ENCODE results near the gene ZNF787. TPM values are rescaled to one million over a fixed set of nuclear protein-coding genes. Genes with fewer than 3 reads are reported as not detected.
A peak's percentile ranks its signal among the peaks of the same experiment; 100 is the strongest.

ZNF787 gene
- 10 to 100 TPM; 30.0 to 31.1 TPM for total RNA-seq

DNA sequence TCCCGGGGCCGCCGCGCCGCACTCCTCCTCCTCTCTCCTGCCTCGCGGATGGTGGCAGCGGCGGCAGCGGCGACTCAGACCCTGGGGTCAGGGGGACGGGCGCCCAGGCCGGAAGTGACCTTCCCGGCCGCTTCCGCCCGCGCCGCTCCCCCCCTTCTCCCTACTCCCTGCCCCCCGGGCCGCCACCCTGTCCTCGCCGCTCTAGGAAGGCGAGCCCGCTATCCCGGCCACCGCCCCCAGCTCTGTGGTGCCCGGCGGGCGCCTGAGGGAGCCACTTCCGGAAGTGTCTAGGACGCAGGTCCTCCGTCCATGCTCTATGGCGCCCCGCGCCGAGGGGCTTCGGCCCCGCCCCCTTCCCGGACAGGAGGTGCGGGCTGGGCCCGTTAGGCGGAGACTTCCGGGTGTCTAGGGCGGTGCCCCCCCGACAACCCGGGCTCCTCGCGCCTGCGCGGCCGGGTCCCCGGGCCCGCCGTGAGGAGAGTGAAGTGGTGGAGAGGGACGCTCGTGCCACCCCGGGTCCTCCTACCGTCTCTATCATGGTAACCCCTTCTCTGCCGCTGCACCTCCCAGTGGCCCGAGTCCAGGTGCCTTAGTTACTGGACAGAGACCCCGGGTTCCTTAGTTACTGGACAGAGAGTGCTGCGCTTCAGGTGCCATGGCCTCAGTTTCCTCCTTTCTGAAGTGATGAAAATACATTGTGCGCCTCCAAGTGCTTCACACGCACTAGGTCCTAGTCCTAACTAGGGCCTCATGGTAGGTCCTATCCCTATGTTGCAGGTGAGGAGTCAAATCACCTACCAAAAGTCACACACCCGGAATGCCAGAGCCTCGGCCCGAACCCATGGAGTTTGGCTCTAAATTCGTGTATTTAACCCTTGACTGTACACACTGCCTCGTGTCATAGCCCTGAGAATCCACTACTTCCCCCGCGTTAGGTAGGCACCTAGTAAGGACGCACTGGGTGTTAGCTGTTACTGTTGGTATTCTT, at the start of gene ZNF787:
Gene ZNF787, minus strand, starts transcription at position 116 of the 988 bp plus-strand sequence. CDS start 18,078 bp downstream, outside the sequence.
- peak; percentile 96 for DNase-seq
- Mint-ChIP-seq H3K36me3 (ENCODE audit: low read depth) (peaks cover 10% of the 10 kb centered on the region), H3K4me1 (peaks cover 36% of the 10 kb centered on the region), H3K27ac (peak within 1 kb of the TSS; percentile 93), H3K9me3 (no peaks in the 10 kb centered on the region), H3K4me3 (peak within 1 kb of the TSS; percentile 89), H3K27me3 (no peaks in the 10 kb centered on the region)
- POLR2A ChIA-PET = interaction anchor here (1.0 to 2.8 kb wide), 12 partner anchors 10 to 248 kb away, joined by 3 to 20 read pairs (median 4); partner anchors contain the start of genes ZNF444 and ZSCAN5A
- CTCF ChIA-PET = interaction anchor here (0.9 to 1.5 kb wide), 4 partner anchors 41 to 467 kb away, joined by 3 to 4 read pairs (median 3); no protein-coding TSS in a partner anchor

GRCh38 chr19:56170261-56170660, 49.2 kb upstream of the ZNF787 start:
- DNase-seq = no peak
- peaks cover 3% of the 10 kb centered on the region for H3K4me1 Mint-ChIP-seq
- H3K9me3 Mint-ChIP-seq = no peaks in the 10 kb centered on the region
- no peaks in the 10 kb centered on the region for H3K27me3 Mint-ChIP-seq
- CTCF ChIA-PET = interaction anchor here (1.6 to 2.3 kb wide), 3 partner anchors 83 to 104 kb away, joined by 5 to 7 read pairs (median 6); no protein-coding TSS in a partner anchor
- no peaks in the 10 kb centered on the region for H3K36me3 Mint-ChIP-seq (ENCODE audit: low read depth)
- no peak overlapping the region for H3K27ac Mint-ChIP-seq
- H3K4me3 Mint-ChIP-seq = no peak overlapping the region
- POLR2A ChIA-PET = no interaction called here

DNA sequence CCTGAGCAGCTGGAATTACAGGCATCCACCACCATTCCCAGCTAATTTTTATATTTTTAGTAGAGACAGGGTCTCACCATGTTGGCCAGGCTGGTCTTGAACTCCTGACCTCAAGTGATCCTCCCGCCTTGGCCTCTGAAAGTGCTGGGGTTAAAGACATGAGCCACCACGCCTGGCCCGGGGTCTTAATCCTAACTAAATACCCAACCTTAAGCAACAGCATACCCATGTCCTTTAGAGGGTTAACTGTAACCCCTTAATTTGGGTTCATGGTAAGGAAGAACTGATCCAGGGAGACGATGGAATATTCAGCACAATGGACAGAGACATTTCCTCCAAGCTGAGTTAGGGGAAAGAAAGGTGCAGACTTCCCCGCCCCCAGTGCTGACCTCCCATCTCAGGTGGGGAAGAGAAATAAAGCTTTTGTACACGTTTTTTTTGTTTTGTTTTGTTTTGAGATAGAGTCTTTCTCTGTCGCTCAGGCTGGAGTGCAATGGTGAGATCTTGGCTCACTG, 46.0 kb upstream of the ZNF787 start:
- Mint-ChIP-seq H3K27ac (no peak overlapping the region), H3K36me3 (ENCODE audit: low read depth) (no peaks in the 10 kb centered on the region), H3K27me3 (peaks cover 1% of the 10 kb centered on the region), H3K9me3 (no peaks in the 10 kb centered on the region), H3K4me1 (peaks cover 14% of the 10 kb centered on the region), H3K4me3 (no peak overlapping the region)
- no peak for DNase-seq
- POLR2A ChIA-PET = no interaction called here
- CTCF ChIA-PET = no interaction called here

DNA sequence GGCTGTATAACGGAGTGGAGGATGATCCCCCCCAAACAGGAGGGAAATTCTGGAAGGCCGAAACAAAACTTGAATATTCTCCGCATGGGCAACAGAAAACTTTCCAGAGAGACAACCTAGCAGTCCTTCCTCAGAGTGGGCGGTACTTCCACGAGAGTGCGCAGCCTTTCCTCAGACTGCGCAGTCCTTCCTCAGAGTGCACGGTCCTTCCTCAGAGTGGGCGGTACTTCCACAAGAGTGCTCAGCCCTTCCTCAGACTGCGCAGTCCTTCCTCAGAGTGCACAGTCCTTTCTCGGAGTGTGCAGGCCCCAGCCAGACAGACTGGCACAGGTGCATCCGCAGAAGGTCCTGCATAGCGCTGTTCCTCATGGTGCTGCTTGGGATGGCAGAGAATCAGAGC, 42.0 kb upstream of the ZNF787 start:
- H3K27ac Mint-ChIP-seq = no peak overlapping the region
- peaks cover 1% of the 10 kb centered on the region for H3K27me3 Mint-ChIP-seq
- ChIA-PET CTCF (no interaction called here), POLR2A (no interaction called here)
- peaks cover 11% of the 10 kb centered on the region for H3K4me1 Mint-ChIP-seq
- peaks cover 12% of the 10 kb centered on the region for H3K36me3 Mint-ChIP-seq (ENCODE audit: low read depth)
- DNase-seq = no peak
- no peak overlapping the region for H3K4me3 Mint-ChIP-seq
- no peaks in the 10 kb centered on the region for H3K9me3 Mint-ChIP-seq

DNA sequence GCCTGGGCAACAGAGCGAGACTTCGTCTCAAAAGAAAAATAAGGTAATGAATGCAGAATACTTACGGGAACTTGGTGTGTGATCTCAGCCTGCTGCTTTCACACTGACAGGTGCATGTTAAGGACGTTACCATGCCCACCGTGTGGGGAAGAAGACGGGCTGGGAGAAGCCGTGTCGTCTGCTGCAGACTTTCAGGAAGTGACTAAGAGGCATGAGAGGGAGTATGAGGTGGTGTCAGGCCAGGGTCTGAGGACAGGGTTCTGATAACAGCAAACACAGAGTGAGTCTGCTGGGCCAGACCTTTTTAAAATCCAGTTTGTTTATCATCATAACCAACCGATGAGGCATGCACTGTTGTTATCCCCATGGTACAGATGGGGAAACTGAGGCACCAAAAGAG, 41.2 kb upstream of the ZNF787 start:
- Mint-ChIP-seq H3K9me3 (no peaks in the 10 kb centered on the region), H3K4me3 (no peak overlapping the region), H3K27me3 (peaks cover 1% of the 10 kb centered on the region), H3K27ac (no peak overlapping the region), H3K36me3 (ENCODE audit: low read depth) (peaks cover 14% of the 10 kb centered on the region), H3K4me1 (peaks cover 11% of the 10 kb centered on the region)
- POLR2A ChIA-PET = no interaction called here
- CTCF ChIA-PET = no interaction called here
- no peak for DNase-seq

GRCh38 chr19:56161534-56161933, 40.4 kb upstream of the ZNF787 start:
- no peak for DNase-seq
- ChIA-PET POLR2A (no interaction called here), CTCF (interaction anchor here (1.0 kb wide), 1 partner anchor 96 kb away, joined by 3 read pairs; no protein-coding TSS in a partner anchor)
- Mint-ChIP-seq H3K27me3 (peaks cover 1% of the 10 kb centered on the region), H3K4me1 (peaks cover 11% of the 10 kb centered on the region), H3K4me3 (no peak overlapping the region), H3K27ac (no peak overlapping the region), H3K36me3 (ENCODE audit: low read depth) (peaks cover 14% of the 10 kb centered on the region), H3K9me3 (no peaks in the 10 kb centered on the region)

DNA sequence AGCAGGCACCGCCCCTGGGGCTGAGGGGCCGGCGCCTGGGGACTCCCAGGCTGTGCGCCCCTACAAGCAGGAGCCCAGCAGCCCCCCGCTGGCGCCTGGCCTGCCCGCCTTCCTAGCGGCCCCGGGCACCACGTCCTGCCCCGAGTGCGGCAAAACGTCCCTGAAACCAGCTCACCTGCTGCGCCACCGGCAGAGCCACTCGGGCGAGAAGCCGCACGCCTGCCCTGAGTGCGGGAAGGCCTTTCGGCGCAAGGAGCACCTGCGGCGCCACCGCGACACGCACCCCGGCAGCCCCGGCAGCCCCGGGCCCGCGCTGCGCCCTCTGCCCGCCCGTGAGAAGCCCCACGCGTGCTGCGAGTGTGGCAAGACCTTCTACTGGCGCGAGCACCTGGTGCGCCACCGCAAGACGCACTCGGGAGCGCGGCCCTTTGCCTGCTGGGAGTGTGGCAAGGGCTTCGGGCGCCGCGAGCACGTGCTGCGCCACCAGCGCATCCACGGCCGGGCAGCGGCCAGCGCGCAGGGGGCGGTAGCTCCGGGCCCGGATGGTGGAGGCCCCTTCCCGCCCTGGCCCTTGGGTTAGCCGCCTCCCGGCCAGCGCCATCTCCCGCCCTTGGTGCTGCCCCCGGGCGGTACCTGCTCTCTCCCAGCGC, 38.7 kb upstream of the ZNF787 start:
- Mint-ChIP-seq H3K4me3 (no peak overlapping the region), H3K27me3 (no peaks in the 10 kb centered on the region), H3K4me1 (peaks cover 11% of the 10 kb centered on the region), H3K9me3 (no peaks in the 10 kb centered on the region), H3K36me3 (ENCODE audit: low read depth) (peaks cover 14% of the 10 kb centered on the region), H3K27ac (no peak overlapping the region)
- DNase-seq = no peak
- CTCF ChIA-PET = no interaction called here
- POLR2A ChIA-PET = no interaction called here

DNA sequence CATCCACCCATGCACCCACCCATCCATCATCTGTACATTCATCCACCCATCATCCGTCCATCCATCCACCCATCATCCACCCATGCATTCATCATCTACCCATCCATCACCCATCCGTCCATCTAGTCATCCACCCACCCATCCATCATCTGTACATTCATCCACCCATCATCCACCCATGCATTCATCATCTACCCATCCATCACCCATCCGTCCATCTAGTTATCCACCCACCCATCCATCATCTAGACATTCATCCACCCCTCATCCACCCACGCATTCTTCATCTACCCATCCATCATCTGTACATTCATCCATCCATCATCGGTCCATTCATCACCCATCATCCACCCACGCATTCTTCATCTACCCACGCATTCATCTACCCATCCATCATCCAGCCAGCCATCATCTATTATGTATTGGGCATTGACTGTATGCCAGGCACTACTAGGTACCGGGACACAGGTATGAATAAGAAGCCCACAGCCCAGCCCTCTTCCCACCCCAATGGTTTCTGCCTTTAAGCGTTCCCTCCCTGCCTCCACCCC, 38.0 kb upstream of the ZNF787 start:
- Mint-ChIP-seq H3K4me1 (peaks cover 8% of the 10 kb centered on the region), H3K4me3 (no peak overlapping the region), H3K9me3 (no peaks in the 10 kb centered on the region), H3K27me3 (no peaks in the 10 kb centered on the region), H3K36me3 (ENCODE audit: low read depth) (peaks cover 14% of the 10 kb centered on the region), H3K27ac (no peak overlapping the region)
- no peak for DNase-seq
- ChIA-PET POLR2A (no interaction called here), CTCF (no interaction called here)

- peaks cover 14% of the 10 kb centered on the region for H3K36me3 Mint-ChIP-seq (ENCODE audit: low read depth)
- peaks cover 7% of the 10 kb centered on the region for H3K4me1 Mint-ChIP-seq
- no peaks in the 10 kb centered on the region for H3K9me3 Mint-ChIP-seq
- no peak overlapping the region for H3K4me3 Mint-ChIP-seq
- DNase-seq = no peak
- H3K27ac Mint-ChIP-seq = no peak overlapping the region
- CTCF ChIA-PET = no interaction called here
- H3K27me3 Mint-ChIP-seq = no peaks in the 10 kb centered on the region
- POLR2A ChIA-PET = no interaction called here
These were observed 37.2 kb upstream of the ZNF787 start for GRCh38 chr19:56158170-56158757.

DNA sequence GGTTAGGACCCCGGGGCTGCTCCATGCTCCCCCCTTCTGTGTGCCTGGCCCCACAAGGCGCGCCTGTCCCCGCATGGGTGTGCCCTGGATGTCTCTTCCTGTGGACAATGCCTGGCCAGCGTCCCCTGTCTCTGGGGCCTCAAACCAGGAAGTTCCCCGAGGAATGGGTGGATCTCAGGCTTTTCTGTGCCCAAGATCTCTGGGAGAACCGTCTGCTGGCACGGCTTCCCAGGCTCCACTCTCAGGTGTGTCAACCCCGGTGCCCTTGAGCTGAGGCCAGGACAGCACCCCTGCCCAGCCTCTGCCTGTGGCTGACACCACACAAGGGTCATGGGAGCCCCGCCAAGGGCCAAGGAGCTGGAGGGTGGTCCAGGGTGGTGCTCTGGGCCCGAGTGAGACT, 35.7 kb upstream of the ZNF787 start:
- DNase-seq = no peak
- Mint-ChIP-seq H3K4me1 (peaks cover 4% of the 10 kb centered on the region), H3K27ac (no peak overlapping the region), H3K4me3 (no peak overlapping the region), H3K27me3 (no peaks in the 10 kb centered on the region), H3K9me3 (no peaks in the 10 kb centered on the region), H3K36me3 (ENCODE audit: low read depth) (peaks cover 14% of the 10 kb centered on the region)
- CTCF ChIA-PET = no interaction called here
- POLR2A ChIA-PET = no interaction called here

DNA sequence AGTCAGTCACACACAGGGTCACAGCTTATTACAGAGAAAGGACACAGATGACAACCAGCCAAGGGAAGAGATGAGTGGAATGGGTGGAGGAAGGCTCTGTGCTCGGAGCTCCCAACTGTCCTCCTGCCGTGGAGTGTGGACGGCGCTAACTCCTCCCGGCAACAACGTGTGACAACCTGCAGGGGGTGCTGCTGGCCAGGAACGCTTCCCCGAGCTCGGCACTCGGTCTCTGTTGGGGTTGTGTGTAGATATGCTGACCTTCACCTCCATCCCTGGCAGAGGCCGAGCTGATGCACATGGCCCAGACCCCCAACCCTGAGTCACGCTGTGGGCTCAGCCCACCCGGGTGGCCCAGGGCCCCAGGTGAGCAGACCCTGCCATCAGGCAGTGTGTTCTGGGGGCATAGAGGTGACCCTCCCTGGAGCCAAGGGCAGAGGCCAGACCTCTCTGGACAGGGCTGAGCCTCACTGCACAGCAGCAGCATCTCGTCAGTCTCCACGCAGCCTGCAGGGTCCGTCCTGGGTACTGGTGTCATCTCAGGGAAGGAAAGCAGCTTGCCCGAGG, 34.1 kb upstream of the ZNF787 start:
- DNase-seq = no peak
- peaks cover 4% of the 10 kb centered on the region for H3K4me1 Mint-ChIP-seq
- POLR2A ChIA-PET = no interaction called here
- H3K27me3 Mint-ChIP-seq = no peaks in the 10 kb centered on the region
- peaks cover 16% of the 10 kb centered on the region for H3K36me3 Mint-ChIP-seq (ENCODE audit: low read depth)
- H3K27ac Mint-ChIP-seq = no peak overlapping the region
- H3K4me3 Mint-ChIP-seq = no peak overlapping the region
- H3K9me3 Mint-ChIP-seq = no peaks in the 10 kb centered on the region
- CTCF ChIA-PET = interaction anchor here (0.6 to 1.6 kb wide), 4 partner anchors 11 to 81 kb away, joined by 3 to 4 read pairs (median 4); no protein-coding TSS in a partner anchor

DNA sequence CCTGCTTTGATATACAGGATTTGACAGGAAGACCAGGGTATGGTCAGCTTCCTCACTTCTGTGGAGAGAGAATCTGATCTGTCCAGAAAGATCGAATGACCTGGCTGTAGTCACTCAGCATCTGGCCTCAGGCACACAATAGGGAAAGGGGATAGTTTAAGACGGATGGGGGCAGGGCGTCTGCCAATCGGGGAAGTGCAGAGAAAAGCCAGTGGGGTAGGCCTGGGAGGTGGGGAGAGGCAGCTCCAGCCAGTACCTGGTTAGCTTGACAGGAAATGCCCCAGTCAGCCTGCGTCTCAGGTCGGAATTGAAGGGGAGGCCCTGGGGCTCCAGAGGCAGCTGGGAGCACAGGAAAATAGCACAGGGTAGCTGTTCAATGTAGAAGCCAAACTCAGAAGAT, 32.4 kb upstream of the ZNF787 start:
- no peak for DNase-seq
- peaks cover 4% of the 10 kb centered on the region for H3K4me1 Mint-ChIP-seq
- ChIA-PET POLR2A (no interaction called here), CTCF (interaction anchor here (1.3 kb wide), 1 partner anchor 20 kb away, joined by 3 read pairs; no protein-coding TSS in a partner anchor)
- no peaks in the 10 kb centered on the region for H3K9me3 Mint-ChIP-seq
- no peaks in the 10 kb centered on the region for H3K27me3 Mint-ChIP-seq
- H3K4me3 Mint-ChIP-seq = no peak overlapping the region
- peaks cover 18% of the 10 kb centered on the region for H3K36me3 Mint-ChIP-seq (ENCODE audit: low read depth)
- no peak overlapping the region for H3K27ac Mint-ChIP-seq

Measured in activated CD4-positive, alpha-beta memory T cell treated with anti-CD3 and anti-CD28 coated beads, Interleukin-2, amount 10 ng/mL, durations not matched to agents 7 days and 5 days (primary cell).